AG04449 (cell line): ENCODE data around the gene ZSCAN26.

Experiments
- CTCF ChIA-PET: fragments of 350-600 bp; formaldehyde crosslinking; extraction: SDS; loops from one replicate; lab custom pipeline; 2021; ENCODE audit warnings: antibody characterized with exemption; lab: Yijun Ruan, JAX
- POLR2A ChIA-PET: fragments of 400-600, 350-600 bp; formaldehyde crosslinking; extraction: SDS; loops from one replicate; lab custom pipeline; 2020; ENCODE audit warnings: antibody characterized with exemption, inconsistent platforms; lab: Yijun Ruan, JAX
- DNase-seq: peaks from one replicate; pipeline ENCODE4 v3.0.0-alpha.2; 2010; ENCODE audit warnings: low read depth, low spot score
- H3K4me3 ChIP-seq: 2 replicates; pipeline ENCODE4 v1.5.1; 2011; ENCODE audit warnings: low read depth, mild to moderate bottlenecking, control low read depth, low read length
- CTCF ChIP-seq: IDR thresholded peaks from one replicate; pipeline ENCODE4 v1.5.1; 2011; ENCODE audit warnings: mild to moderate bottlenecking, moderate library complexity, low read length, control low read depth, inconsistent platforms; ENCODE audit not compliant: insufficient read depth; ENCODE audit errors: missing control alignments

ZSCAN26 gene

GRCh38 chr6:28266962-28267694, at the start of gene ZSCAN26:
Gene ZSCAN26, plus strand, starts transcription at chr6:28267143. Its CDS starts 4,777 bp downstream, at chr6:28271920.
- ChIA-PET POLR2A (interaction anchor here (0.5 to 2.1 kb wide), 9 partner anchors 12 to 457 kb away, joined by 3 to 17 read pairs (median 3); partner anchors contain the start of genes PGBD1, ZKSCAN4, ZKSCAN8 and ZSCAN31), CTCF (interaction anchor here (0.7 to 2.0 kb wide), 6 partner anchors 11 to 114 kb away, joined by 3 to 11 read pairs (median 4); no protein-coding TSS in a partner anchor)
- peak within 1 kb of the TSS; percentile 73 for H3K4me3 ChIP-seq
- peak; percentile 46 for DNase-seq
- no peak for TF ChIP-seq CTCF

- POLR2A ChIA-PET, result interaction anchor here (0.6 kb wide), 1 partner anchor 1085 kb away, joined by 3 read pairs; a partner anchor contains a TSS
- TF ChIP-seq CTCF, result no peak
- H3K4me3 ChIP-seq, result no peak overlapping the region
- DNase-seq, result no peak
- CTCF ChIA-PET, result interaction anchor here (1.2 to 2.4 kb wide), 2 partner anchors 76 to 139 kb away, joined by 4 to 12 read pairs; partner anchors contain the start of gene ZKSCAN8
Measured at GRCh38 chr6:28217890-28218289, 49.1 kb upstream of the ZSCAN26 start.

- peak overlapping the region; percentile 59 for H3K4me3 ChIP-seq
- POLR2A ChIA-PET, result interaction anchor here (0.6 kb wide), 1 partner anchor 1086 kb away, joined by 3 read pairs; a partner anchor contains a TSS
- no peak for TF ChIP-seq CTCF
- no peak for DNase-seq
- CTCF ChIA-PET, result interaction anchor here (0.7 to 2.4 kb wide), 5 partner anchors 9 to 138 kb away, joined by 3 to 12 read pairs (median 3); partner anchors contain the start of gene ZKSCAN8
Measured at GRCh38 chr6:28218312-28219248, 48.4 kb upstream of the ZSCAN26 start.

GRCh38 chr6:28220257-28221133, 46.4 kb upstream of the ZSCAN26 start:
- no peak for DNase-seq
- CTCF ChIA-PET, result interaction anchor here (0.8 kb wide), 1 partner anchor 32 kb away, joined by 3 read pairs; the partner anchor contains the start of gene ZKSCAN4
- H3K4me3 ChIP-seq, result no peak overlapping the region
- POLR2A ChIA-PET, result no interaction called here
- no peak for TF ChIP-seq CTCF

GRCh38 chr6:28224131-28225055, 42.5 kb upstream of the ZSCAN26 start:
- POLR2A ChIA-PET, result no interaction called here
- TF ChIP-seq CTCF, result no peak
- H3K4me3 ChIP-seq, result peak overlapping the region; percentile 82
- DNase-seq, result no peak
- CTCF ChIA-PET, result no interaction called here
